ENCODE data around the gene MARCHF3.
"Not testable (repeated sequence)": the region's sequence is repeated elsewhere in the genome, so short reads cannot be mapped to it uniquely, and the experiment has no call there.

The MARCHF3 gene

GRCh38 chr5:126846744-126847455 is 183.5 kb downstream of the MARCHF3 start:
- FAIRE-seq, result no peak

GRCh38 chr5:126846344-126846743 is 184.0 kb downstream of the MARCHF3 start:
- no peak for FAIRE-seq
- TF ChIP-seq POLR2A (IDR thresholded peaks at IDR 0.05; ENCODE audit: low read depth, low read length) (no peak), POLR2AphosphoS5 (IDR thresholded peaks at IDR 0.05; ENCODE audit: low read depth, low read length) (no peak), TAF1 (IDR thresholded peaks at IDR 0.05; ENCODE audit: borderline replicate concordance, low read depth, low read length) (no peak)
- no peak for DNase-seq (ENCODE audit: insufficient read length)

More at GRCh38 chr5:126846744-126847455, 183.5 kb downstream of the MARCHF3 start:
- no peak for TF ChIP-seq POLR2AphosphoS5 (IDR thresholded peaks at IDR 0.05; ENCODE audit: low read depth, low read length)
- TF ChIP-seq POLR2A (IDR thresholded peaks at IDR 0.05; ENCODE audit: low read depth, low read length), result no peak
- no peak for TF ChIP-seq TAF1 (IDR thresholded peaks at IDR 0.05; ENCODE audit: borderline replicate concordance, low read depth, low read length)
- DNase-seq (ENCODE audit: insufficient read length), result no peak

GRCh38 chr5:126845470-126846070 is 184.8 kb downstream of the MARCHF3 start:
- FAIRE-seq (peak; percentile 74), DNase-seq (ENCODE audit: insufficient read length) (peak; percentile 33)

GRCh38 chr5:126843375-126843774 is 187.0 kb downstream of the MARCHF3 start:
- not testable (repeated sequence) for DNase-seq (ENCODE audit: insufficient read length); FAIRE-seq

- not testable (repeated sequence) for DNase-seq (ENCODE audit: insufficient read length); FAIRE-seq
Observed at GRCh38 chr5:126839407-126839806, 191.0 kb downstream of the MARCHF3 start.

GRCh38 chr5:126837906-126838539 is 192.3 kb downstream of the MARCHF3 start:
- FAIRE-seq, result peak; percentile 78
- no peak for DNase-seq (ENCODE audit: insufficient read length)
- TF ChIP-seq POLR2AphosphoS5 (IDR thresholded peaks at IDR 0.05; ENCODE audit: low read depth, low read length) (peak; percentile 51; the same call in 1 of the 2 replicates), POLR2A (IDR thresholded peaks at IDR 0.05; ENCODE audit: low read depth, low read length) (no peak)

GRCh38 chr5:126837242-126837641 is 193.1 kb downstream of the MARCHF3 start:
- DNase-seq (ENCODE audit: insufficient read length) (no peak), FAIRE-seq (no peak)
- TF ChIP-seq POLR2AphosphoS5 (IDR thresholded peaks at IDR 0.05; ENCODE audit: low read depth, low read length), result no peak
- no peak for TF ChIP-seq TAF1 (IDR thresholded peaks at IDR 0.05; ENCODE audit: borderline replicate concordance, low read depth, low read length)
- no peak for TF ChIP-seq POLR2A (IDR thresholded peaks at IDR 0.05; ENCODE audit: low read depth, low read length)

GRCh38 chr5:126836778-126837177 is 193.6 kb downstream of the MARCHF3 start:
- FAIRE-seq (no peak), DNase-seq (ENCODE audit: insufficient read length) (no peak)

GRCh38 chr5:126831156-126831555 is 199.2 kb downstream of the MARCHF3 start:
- TF ChIP-seq POLR2AphosphoS5 (IDR thresholded peaks at IDR 0.05; ENCODE audit: low read depth, low read length) (no peak), POLR2A (IDR thresholded peaks at IDR 0.05; ENCODE audit: low read depth, low read length) (no peak), TAF1 (IDR thresholded peaks at IDR 0.05; ENCODE audit: borderline replicate concordance, low read depth, low read length) (no peak)
- FAIRE-seq (no peak), DNase-seq (ENCODE audit: insufficient read length) (no peak)

More at GRCh38 chr5:126836778-126837177, 193.6 kb downstream of the MARCHF3 start:
- TF ChIP-seq POLR2AphosphoS5 (IDR thresholded peaks at IDR 0.05; ENCODE audit: low read depth, low read length) (no peak), TAF1 (IDR thresholded peaks at IDR 0.05; ENCODE audit: borderline replicate concordance, low read depth, low read length) (no peak)

- DNase-seq (ENCODE audit: insufficient read length) (no peak), FAIRE-seq (no peak)
- TF ChIP-seq TAF1 (IDR thresholded peaks at IDR 0.05; ENCODE audit: borderline replicate concordance, low read depth, low read length) (no peak), POLR2A (IDR thresholded peaks at IDR 0.05; ENCODE audit: low read depth, low read length) (no peak), POLR2AphosphoS5 (IDR thresholded peaks at IDR 0.05; ENCODE audit: low read depth, low read length) (no peak)
Observed at GRCh38 chr5:126830061-126830460, 200.3 kb downstream of the MARCHF3 start.

- no peak for FAIRE-seq
- DNase-seq (ENCODE audit: insufficient read length), result no peak
Observed at GRCh38 chr5:126829098-126829497, 201.3 kb downstream of the MARCHF3 start.

GRCh38 chr5:126826619-126827215 is 203.6 kb downstream of the MARCHF3 start:
- DNase-seq (ENCODE audit: insufficient read length), result no peak
- TF ChIP-seq TAF1 (IDR thresholded peaks at IDR 0.05; ENCODE audit: borderline replicate concordance, low read depth, low read length), result no peak
- TF ChIP-seq POLR2A (IDR thresholded peaks at IDR 0.05; ENCODE audit: low read depth, low read length), result no peak
- TF ChIP-seq POLR2AphosphoS5 (IDR thresholded peaks at IDR 0.05; ENCODE audit: low read depth, low read length), result no peak
- FAIRE-seq, result no peak

More at GRCh38 chr5:126829098-126829497, 201.3 kb downstream of the MARCHF3 start:
- TF ChIP-seq POLR2AphosphoS5 (IDR thresholded peaks at IDR 0.05; ENCODE audit: low read depth, low read length) (no peak), TAF1 (IDR thresholded peaks at IDR 0.05; ENCODE audit: borderline replicate concordance, low read depth, low read length) (no peak), POLR2A (IDR thresholded peaks at IDR 0.05; ENCODE audit: low read depth, low read length) (no peak)

Measured in GM12892 (cell line).